GM12891 (cell line): Measurements from ENCODE around the gene ZBTB47.

ENCODE experiments used
- POLR2A ChIP-seq: IDR thresholded peaks from 2 replicates; pipeline ENCODE4 v1.6.1; 2011; ENCODE audit warnings: low read depth, low read length, control low read depth
- POLR2AphosphoS5 ChIP-seq: IDR thresholded peaks from 2 replicates; pipeline ENCODE4 v1.6.1; 2011; ENCODE audit warnings: low read depth, low read length, control low read depth

- TF ChIP-seq POLR2AphosphoS5 (no peak), POLR2A (no peak)
Measured at GRCh38 chr3:42704136-42704841, 50.8 kb downstream of the ZBTB47 start.
